ENCODE data around the gene LGI1. TPM values are rescaled to one million over a fixed set of nuclear protein-coding genes. Genes with fewer than 3 reads are reported as not detected.

The LGI1 gene
- total RNA-seq, 6 donors from 2014 or later: not detected

- H3K27ac ChIP-seq: no peak overlapping the region
- DNase-seq (no peak), ATAC-seq (ENCODE audit: low FRiP score in 2 of 2) (no peak)
- no peak overlapping the region for H3K4me3 ChIP-seq
- 67 to 70% methylated on average over 5 of the region's 5 CpGs for WGBS, 2 donors
- TF ChIP-seq EP300 (IDR thresholded peaks at IDR 0.05) (no peak), POLR2A (IDR thresholded peaks at IDR 0.05) (no peak), POLR2AphosphoS5 (IDR thresholded peaks at IDR 0.05) (no peak), CTCF (IDR thresholded peaks at IDR 0.05) (no peak)
- no peaks in the 10 kb centered on the region for H3K9me3 ChIP-seq
- no peaks in the 10 kb centered on the region for H3K4me1 ChIP-seq
- H3K36me3 ChIP-seq: no peaks in the 10 kb centered on the region
- H3K27me3 ChIP-seq: no peaks in the 10 kb centered on the region
These were observed 41.5 kb downstream of the LGI1 start for GRCh38 chr10:93799155-93799708.

GRCh38 chr10:93804200-93804599 is 46.5 kb downstream of the LGI1 start:
- no peak for ATAC-seq (ENCODE audit: low FRiP score in 2 of 2)
- no peak for TF ChIP-seq EP300 (IDR thresholded peaks at IDR 0.05)
- TF ChIP-seq CTCF (IDR thresholded peaks at IDR 0.05): no peak
- no peak for TF ChIP-seq POLR2AphosphoS5 (IDR thresholded peaks at IDR 0.05)
- TF ChIP-seq POLR2A (IDR thresholded peaks at IDR 0.05): no peak
- H3K4me3 ChIP-seq: no peak overlapping the region

GRCh38 chr10:93806903-93807302 is 49.2 kb downstream of the LGI1 start:
- ATAC-seq (ENCODE audit: low FRiP score in 2 of 2) (peak in 1 of 2 donors; percentile 82), DNase-seq (no peak)
- Histone ChIP-seq H3K4me1 (no peaks in the 10 kb centered on the region), H3K4me3 (no peak overlapping the region), H3K36me3 (no peaks in the 10 kb centered on the region), H3K9me3 (no peaks in the 10 kb centered on the region), H3K27me3 (no peaks in the 10 kb centered on the region), H3K27ac (no peak overlapping the region)
- 34 to 45% methylated on average over 2 of the region's 2 CpGs for WGBS, 2 donors
- TF ChIP-seq CTCF (IDR thresholded peaks at IDR 0.05) (no peak), EP300 (IDR thresholded peaks at IDR 0.05) (no peak), POLR2AphosphoS5 (IDR thresholded peaks at IDR 0.05) (no peak), POLR2A (IDR thresholded peaks at IDR 0.05) (no peak)

More at GRCh38 chr10:93804200-93804599, 46.5 kb downstream of the LGI1 start:
- DNase-seq: no peak
- Histone ChIP-seq H3K4me1 (no peaks in the 10 kb centered on the region), H3K27me3 (no peaks in the 10 kb centered on the region), H3K27ac (no peak overlapping the region), H3K9me3 (no peaks in the 10 kb centered on the region), H3K36me3 (no peaks in the 10 kb centered on the region)

GRCh38 chr10:93807371-93807770 is 49.6 kb downstream of the LGI1 start:
- TF ChIP-seq EP300 (IDR thresholded peaks at IDR 0.05) (no peak), POLR2AphosphoS5 (IDR thresholded peaks at IDR 0.05) (no peak), CTCF (IDR thresholded peaks at IDR 0.05) (no peak), POLR2A (IDR thresholded peaks at IDR 0.05) (no peak)
- H3K27ac ChIP-seq: no peak overlapping the region
- H3K4me1 ChIP-seq: no peaks in the 10 kb centered on the region
- 97% methylated on average over 2 of the region's 2 CpGs for WGBS, 2 donors
- H3K36me3 ChIP-seq: no peaks in the 10 kb centered on the region
- H3K27me3 ChIP-seq: no peaks in the 10 kb centered on the region
- DNase-seq (no peak), ATAC-seq (ENCODE audit: low FRiP score in 2 of 2) (no peak)
- no peak overlapping the region for H3K4me3 ChIP-seq
- no peaks in the 10 kb centered on the region for H3K9me3 ChIP-seq

GRCh38 chr10:93812659-93813338 is 55.1 kb downstream of the LGI1 start:
- 83% methylated on average over 1 of the region's 1 CpG; no CpG with 5 or more reads in 1 of the 2 donors for WGBS, 2 donors
- Histone ChIP-seq H3K27me3 (no peaks in the 10 kb centered on the region), H3K27ac (no peak overlapping the region), H3K4me3 (no peak overlapping the region), H3K36me3 (no peaks in the 10 kb centered on the region), H3K4me1 (peaks cover 0 to 7% (median 2%) of the 10 kb centered on the region in 4 donors), H3K9me3 (no peaks in the 10 kb centered on the region)
- ATAC-seq (ENCODE audit: low FRiP score in 2 of 2) (no peak), DNase-seq (no peak)
- TF ChIP-seq POLR2A (IDR thresholded peaks at IDR 0.05) (no peak), CTCF (IDR thresholded peaks at IDR 0.05) (no peak), POLR2AphosphoS5 (IDR thresholded peaks at IDR 0.05) (no peak), EP300 (IDR thresholded peaks at IDR 0.05) (no peak)
